A549 (cell line): ENCODE measurements around the gene RPL7L1.

Experiments used
- CHD4 ChIP-seq: fragments of 200-600 bp; sonication (generic); IDR thresholded peaks from 2 replicates; pipeline ENCODE4 v1.6.1; 2016; ENCODE audit warnings: antibody characterized with exemption, mild to moderate bottlenecking, borderline replicate concordance
- FOSL2 ChIP-seq, 2 experiments: fragments of 450-650 bp in 1 of 2; fragments of >200 bp in 1 of 2; sonication (Bioruptor Twin) in 1 of 2; formaldehyde crosslinking; IDR thresholded peaks; 2 replicates each; pipeline versions ENCODE4 v1.5.0 to v1.6.1; 2016 to 2020; ENCODE audit warnings: mild to moderate bottlenecking in 1 of 2, moderate library complexity in 1 of 2
- HDAC2 ChIP-seq: fragments of 200-600 bp; sonication (generic); IDR thresholded peaks from 2 replicates; pipeline ENCODE4 v1.6.1; 2016
- KDM5A ChIP-seq: fragments of 200-600 bp; sonication (generic); IDR thresholded peaks from 2 replicates; pipeline ENCODE4 v1.6.1; 2016; ENCODE audit warnings: antibody characterized with exemption, mild to moderate bottlenecking
- POLR2A ChIP-seq: IDR thresholded peaks from 2 replicates; pipeline ENCODE4 v1.6.1; 2012; ENCODE audit warnings: mild to moderate bottlenecking, low read length
- POLR2AphosphoS2 ChIP-seq: conservative IDR thresholded peaks from 2 replicates; pipeline ENCODE4 v1.6.1; 2012; ENCODE audit warnings: low read length, improper control_type of control experiment, inconsistent platforms
- RAD21 ChIP-seq, 2 experiments: fragments of >200 bp in 1 of 2; sonication (Bioruptor Twin) in 1 of 2; formaldehyde crosslinking in 1 of 2; IDR thresholded peaks in 1 of 2; conservative IDR thresholded peaks in 1 of 2; 2 replicates in 1 of 2; 3 replicates in 1 of 2; pipeline ENCODE4 v1.6.1; 2012 to 2018; ENCODE audit warnings: inconsistent platforms in 1 of 2
- TF ChIP-seq, protein P1 (sequence below): IDR thresholded peaks from 2 replicates; pipeline ENCODE4 v1.6.1; 2012; ENCODE audit warnings: low read depth, borderline replicate concordance
- TF ChIP-seq, protein P2 (sequence below): fragments of >200 bp; sonication (Bioruptor Twin); formaldehyde crosslinking; IDR thresholded peaks from 3 replicates; pipeline ENCODE4 v1.5.1; 2016
- TF ChIP-seq, protein P3 (sequence below): IDR thresholded peaks from 2 replicates; pipeline ENCODE4 v1.6.1; 2012

DNA sequence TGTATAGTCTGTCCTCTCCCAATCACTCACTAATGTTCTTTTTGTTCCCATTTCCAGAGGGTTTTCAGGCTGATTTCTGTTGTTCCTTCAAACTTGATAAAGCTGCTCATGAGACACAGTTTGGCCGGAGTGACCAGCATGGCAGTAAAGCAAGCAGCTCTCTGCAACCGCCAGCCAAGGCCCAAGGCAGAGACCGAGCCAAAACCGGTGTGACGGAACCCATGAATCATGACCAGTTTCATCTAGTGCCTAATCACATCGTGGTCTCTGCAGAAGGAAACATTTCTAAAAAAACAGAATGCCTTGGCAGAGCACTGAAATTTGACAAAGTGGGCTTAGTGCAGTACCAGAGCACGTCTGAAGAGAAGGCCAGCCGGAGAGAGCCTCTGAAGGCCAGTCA is 14.8 kb upstream of the RPL7L1 start:
- TF ChIP-seq, protein P1, sequence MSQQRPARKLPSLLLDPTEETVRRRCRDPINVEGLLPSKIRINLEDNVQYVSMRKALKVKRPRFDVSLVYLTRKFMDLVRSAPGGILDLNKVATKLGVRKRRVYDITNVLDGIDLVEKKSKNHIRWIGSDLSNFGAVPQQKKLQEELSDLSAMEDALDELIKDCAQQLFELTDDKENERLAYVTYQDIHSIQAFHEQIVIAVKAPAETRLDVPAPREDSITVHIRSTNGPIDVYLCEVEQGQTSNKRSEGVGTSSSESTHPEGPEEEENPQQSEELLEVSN: no peak
- TF ChIP-seq, protein P2, sequence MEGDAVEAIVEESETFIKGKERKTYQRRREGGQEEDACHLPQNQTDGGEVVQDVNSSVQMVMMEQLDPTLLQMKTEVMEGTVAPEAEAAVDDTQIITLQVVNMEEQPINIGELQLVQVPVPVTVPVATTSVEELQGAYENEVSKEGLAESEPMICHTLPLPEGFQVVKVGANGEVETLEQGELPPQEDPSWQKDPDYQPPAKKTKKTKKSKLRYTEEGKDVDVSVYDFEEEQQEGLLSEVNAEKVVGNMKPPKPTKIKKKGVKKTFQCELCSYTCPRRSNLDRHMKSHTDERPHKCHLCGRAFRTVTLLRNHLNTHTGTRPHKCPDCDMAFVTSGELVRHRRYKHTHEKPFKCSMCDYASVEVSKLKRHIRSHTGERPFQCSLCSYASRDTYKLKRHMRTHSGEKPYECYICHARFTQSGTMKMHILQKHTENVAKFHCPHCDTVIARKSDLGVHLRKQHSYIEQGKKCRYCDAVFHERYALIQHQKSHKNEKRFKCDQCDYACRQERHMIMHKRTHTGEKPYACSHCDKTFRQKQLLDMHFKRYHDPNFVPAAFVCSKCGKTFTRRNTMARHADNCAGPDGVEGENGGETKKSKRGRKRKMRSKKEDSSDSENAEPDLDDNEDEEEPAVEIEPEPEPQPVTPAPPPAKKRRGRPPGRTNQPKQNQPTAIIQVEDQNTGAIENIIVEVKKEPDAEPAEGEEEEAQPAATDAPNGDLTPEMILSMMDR: no peak
- TF ChIP-seq RAD21 (conservative IDR thresholded peaks at IDR 0.05 in 1 of 2, IDR thresholded peaks at IDR 0.05 in 1 of 2): no peak
- no peak for TF ChIP-seq POLR2A
- TF ChIP-seq KDM5A: no peak
- TF ChIP-seq CHD4: no peak
- TF ChIP-seq, protein P3, sequence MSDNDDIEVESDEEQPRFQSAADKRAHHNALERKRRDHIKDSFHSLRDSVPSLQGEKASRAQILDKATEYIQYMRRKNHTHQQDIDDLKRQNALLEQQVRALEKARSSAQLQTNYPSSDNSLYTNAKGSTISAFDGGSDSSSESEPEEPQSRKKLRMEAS: no peak
- no peak for TF ChIP-seq POLR2AphosphoS2
- TF ChIP-seq FOSL2 (IDR thresholded peaks at IDR 0.05): no peak
- no peak for TF ChIP-seq FOSL2 (CRISPR knock-in tag; IDR thresholded peaks at IDR 0.05)
- TF ChIP-seq HDAC2: no peak
